ENCODE data around the gene AGRN. TPM values are rescaled to one million over a fixed set of nuclear protein-coding genes. Genes with fewer than 3 reads are reported as not detected.

Gene AGRN
- total RNA-seq, 1 experiment from 2014 or later = 175 TPM

DNA sequence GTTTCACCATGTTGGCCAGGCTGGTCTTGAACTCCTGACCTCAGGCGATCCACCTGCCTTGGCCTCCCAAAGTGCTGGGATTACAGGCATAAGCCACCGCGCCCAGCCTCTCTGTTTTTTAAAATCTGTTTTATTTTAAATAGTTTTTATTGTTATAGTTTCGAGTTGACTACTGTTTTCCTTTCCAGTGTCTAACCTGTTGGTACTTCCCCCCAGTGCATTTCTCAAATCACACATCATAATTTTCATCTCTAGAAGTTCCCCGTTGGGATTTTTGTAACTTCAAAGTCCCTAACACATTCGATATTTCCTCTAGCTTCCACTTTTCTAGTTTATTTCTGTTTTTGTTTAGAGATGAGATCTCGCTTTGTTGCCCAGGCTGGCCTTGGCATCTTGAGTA lies 27.6 kb upstream of the AGRN start:
- no peak overlapping the region for H3K23ac ChIP-seq (ENCODE audit: insufficient read length, low read depth, low read length)
- H3K4me1 ChIP-seq (ENCODE audit: insufficient read depth, low read length) = 0 out of 2 replicates have a peak, but pooled peaks cover 1% of the 10 kb centered on the region
- H3K23me2 ChIP-seq (ENCODE audit: insufficient read length, low read depth, low read length, poor library complexity, severe bottlenecking) = no peaks in the 10 kb centered on the region
- Mint-ChIP-seq H3K9me3 (peaks cover 21 to 23% of the 10 kb centered on the region in 2 experiments), H3K4me3 (no peak overlapping the region), H3K36me3 (ENCODE audit: insufficient read depth in 1 of 3, low read depth in 3 of 3) (peaks cover 0 to 4% (median 3%) of the 10 kb centered on the region in 3 experiments; a peak in 3 of 7 replicates), H3K27me3 (ENCODE audit: low read depth) (peaks cover 96% of the 10 kb centered on the region), H3K4me1 (peaks cover 3 to 10% of the 10 kb centered on the region in 2 experiments), H3K27ac (no peak overlapping the region)
- no peaks in the 10 kb centered on the region for H4K20me1 ChIP-seq (ENCODE audit: control insufficient read depth, insufficient read depth, insufficient read length)
- no peak overlapping the region for H2AFZ ChIP-seq (ENCODE audit: low read length)
- H2AK5ac ChIP-seq (ENCODE audit: insufficient read length, low read length) = no peak overlapping the region
- H3K27ac ChIP-seq (ENCODE audit: insufficient read length, low read depth, low read length) = no peak overlapping the region
- H2BK12ac ChIP-seq (ENCODE audit: insufficient read length, low read depth, low read length) = no peak overlapping the region
- no peaks in the 10 kb centered on the region for H3K79me2 ChIP-seq (ENCODE audit: insufficient read depth, low read length)
- H3K18ac ChIP-seq (ENCODE audit: insufficient read length, low read depth, low read length) = no peak overlapping the region
- H3K27me3 ChIP-seq (ENCODE audit: insufficient read depth, low read length) = peaks cover 8% of the 10 kb centered on the region; the same call in 1 of the 2 replicates
- no peak overlapping the region for H2BK5ac ChIP-seq (ENCODE audit: insufficient read length, low read length)
- no peak overlapping the region for H3K4ac ChIP-seq (ENCODE audit: low read depth, low read length)
- no peak overlapping the region for H3K4me2 ChIP-seq (ENCODE audit: insufficient read depth, insufficient read length, low read length)
- H3K14ac ChIP-seq (ENCODE audit: insufficient read depth, low read length) = no peak overlapping the region
- no peak overlapping the region for H3T11ph ChIP-seq (ENCODE audit: low read length)
- no peak overlapping the region for H4K91ac ChIP-seq (ENCODE audit: insufficient read length, low read depth, low read length)
- H3K56ac ChIP-seq (ENCODE audit: insufficient read length, low read depth, low read length) = no peak overlapping the region
- no peaks in the 10 kb centered on the region for H3K9me3 ChIP-seq (ENCODE audit: control insufficient read depth, low read depth, low read length)
- no peak for DNase-seq
- H4K8ac ChIP-seq (replicated peaks; ENCODE audit: insufficient read length, low read depth, low read length) = no peak overlapping the region
- H2BK15ac ChIP-seq (ENCODE audit: low read depth, low read length) = no peak overlapping the region
- H3K9ac ChIP-seq (ENCODE audit: extremely low read depth, insufficient read length, low read length) = no peak overlapping the region
- TF ChIP-seq, protein P1, sequence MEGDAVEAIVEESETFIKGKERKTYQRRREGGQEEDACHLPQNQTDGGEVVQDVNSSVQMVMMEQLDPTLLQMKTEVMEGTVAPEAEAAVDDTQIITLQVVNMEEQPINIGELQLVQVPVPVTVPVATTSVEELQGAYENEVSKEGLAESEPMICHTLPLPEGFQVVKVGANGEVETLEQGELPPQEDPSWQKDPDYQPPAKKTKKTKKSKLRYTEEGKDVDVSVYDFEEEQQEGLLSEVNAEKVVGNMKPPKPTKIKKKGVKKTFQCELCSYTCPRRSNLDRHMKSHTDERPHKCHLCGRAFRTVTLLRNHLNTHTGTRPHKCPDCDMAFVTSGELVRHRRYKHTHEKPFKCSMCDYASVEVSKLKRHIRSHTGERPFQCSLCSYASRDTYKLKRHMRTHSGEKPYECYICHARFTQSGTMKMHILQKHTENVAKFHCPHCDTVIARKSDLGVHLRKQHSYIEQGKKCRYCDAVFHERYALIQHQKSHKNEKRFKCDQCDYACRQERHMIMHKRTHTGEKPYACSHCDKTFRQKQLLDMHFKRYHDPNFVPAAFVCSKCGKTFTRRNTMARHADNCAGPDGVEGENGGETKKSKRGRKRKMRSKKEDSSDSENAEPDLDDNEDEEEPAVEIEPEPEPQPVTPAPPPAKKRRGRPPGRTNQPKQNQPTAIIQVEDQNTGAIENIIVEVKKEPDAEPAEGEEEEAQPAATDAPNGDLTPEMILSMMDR (conservative IDR thresholded peaks at IDR 0.05) = no peak
- H2BK120ac ChIP-seq (ENCODE audit: low read depth, low read length, poor library complexity, severe bottlenecking) = no peak overlapping the region
- no peaks in the 10 kb centered on the region for H3K79me1 ChIP-seq (ENCODE audit: insufficient read depth, low read depth, low read length, poor library complexity, severe bottlenecking)
- H2BK20ac ChIP-seq (ENCODE audit: low read depth, low read length, poor library complexity, severe bottlenecking) = no peak overlapping the region
- H4K5ac ChIP-seq (ENCODE audit: insufficient read length, low read depth, low read length) = no peak overlapping the region
- no CpG with 5 or more reads among the region's 7 CpGs for WGBS (ENCODE audit: extremely low coverage, insufficient read length, low lambda C conversion rate)

All from H9 (cell line).